ENCODE data around the gene IL17RE. TPM values are rescaled to one million over a fixed set of nuclear protein-coding genes. Genes with fewer than 3 reads are reported as not detected.

IL17RE gene
- total and polyA plus RNA-seq, 2 experiments from 2014 or later, result 1.1 to 3.4 TPM

DNA sequence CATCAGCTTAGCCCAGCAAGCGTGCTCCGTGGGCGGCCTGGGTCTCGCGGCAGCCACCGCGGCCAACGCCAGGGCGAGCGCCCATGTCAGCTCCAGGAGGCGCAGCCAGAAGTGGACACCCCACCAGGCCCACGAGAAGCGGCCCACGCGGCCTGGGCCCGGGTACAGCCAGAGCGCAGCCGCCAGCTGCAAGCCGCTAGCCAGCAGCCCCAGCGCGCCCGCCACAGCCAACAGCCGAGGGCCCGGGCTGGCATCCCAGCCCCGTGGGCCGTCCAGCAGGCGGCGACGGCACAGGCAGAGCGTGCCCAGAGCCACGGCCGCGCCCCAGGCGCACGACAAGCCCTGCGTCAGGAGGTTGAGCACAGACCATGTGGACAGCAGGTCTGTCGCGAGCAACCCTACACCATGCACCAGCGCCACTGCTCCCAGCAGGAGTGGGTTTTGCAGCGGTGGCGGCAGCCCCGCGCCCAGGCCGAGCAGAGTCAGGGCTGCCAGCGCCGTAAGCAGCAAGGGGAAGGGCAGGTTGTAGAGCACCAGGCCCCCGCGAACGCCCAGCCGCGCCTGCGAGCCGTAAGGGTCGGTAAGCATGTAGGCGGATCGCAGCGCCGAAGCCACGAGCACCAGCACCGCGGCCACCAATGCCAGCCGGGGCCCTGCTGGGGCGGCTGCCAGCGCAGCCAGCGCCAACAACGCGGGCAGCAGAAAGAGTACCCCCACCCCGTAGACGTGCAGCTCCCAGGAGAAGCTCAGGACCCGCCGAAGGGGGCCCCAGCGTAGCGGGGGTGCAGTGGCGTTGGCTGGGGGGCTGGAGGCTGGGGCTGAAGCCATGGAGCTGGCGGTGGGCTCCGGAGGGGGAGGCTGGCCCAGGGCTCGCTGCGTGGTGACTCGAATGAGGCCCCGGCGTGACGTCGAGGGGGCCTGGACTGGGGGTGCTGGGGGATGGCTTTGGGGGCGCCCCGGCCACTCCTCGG, 44.7 kb downstream of the IL17RE start:
- no peaks in the 10 kb centered on the region for H3K79me2 ChIP-seq (replicated peaks; ENCODE audit: insufficient read depth)
- no peak overlapping the region for H3K27ac ChIP-seq (ENCODE audit: low read depth)
- Mint-ChIP-seq H3K4me1 (peaks cover 9% of the 10 kb centered on the region; the same call in 2 of the 3 replicates), H3K4me3 (peak overlapping the region; percentile 84), H3K9me3 (no peaks in the 10 kb centered on the region; the same call in 2 of the 3 replicates), H3K27ac (no peak overlapping the region), H3K27me3 (ENCODE audit: insufficient read depth, low read depth, poor library complexity) (peaks cover 19% of the 10 kb centered on the region), H3K36me3 (ENCODE audit: low read depth) (peaks cover 8% of the 10 kb centered on the region; the same call in 1 of the 3 replicates)
- H3F3A ChIP-seq (replicated peaks; ENCODE audit: low read depth), result no peaks in the 10 kb centered on the region; the same call in 1 of the 2 replicates
- peak; percentile 72 for ATAC-seq
- H3K9me2 ChIP-seq (ENCODE audit: insufficient read depth), result no peaks in the 10 kb centered on the region
- peak overlapping the region; percentile 66 for H3K4me3 ChIP-seq
- peak overlapping the region; percentile 81; the same call in 1 of the 2 replicates for H2AFZ ChIP-seq
- H3K36me3 ChIP-seq (ENCODE audit: insufficient read depth), result no peaks in the 10 kb centered on the region
- peak overlapping the region; percentile 91 for H3K4me2 ChIP-seq
- H3K4me1 ChIP-seq (ENCODE audit: insufficient read depth), result peaks cover 9% of the 10 kb centered on the region
- H4K20me1 ChIP-seq (replicated peaks; ENCODE audit: insufficient read depth), result no peaks in the 10 kb centered on the region
- peak; percentile 48; the same call in 1 of the 2 replicates for TF ChIP-seq POLR2AphosphoS5 (IDR thresholded peaks at IDR 0.05; ENCODE audit: low read depth)
- peak; percentile 61 for TF ChIP-seq CREB1 (CRISPR knock-in tag; IDR thresholded peaks at IDR 0.05; ENCODE audit: low read depth)
- TF ChIP-seq NANOG (IDR thresholded peaks at IDR 0.05; ENCODE audit: borderline replicate concordance), result no peak
- TF ChIP-seq, protein P1, sequence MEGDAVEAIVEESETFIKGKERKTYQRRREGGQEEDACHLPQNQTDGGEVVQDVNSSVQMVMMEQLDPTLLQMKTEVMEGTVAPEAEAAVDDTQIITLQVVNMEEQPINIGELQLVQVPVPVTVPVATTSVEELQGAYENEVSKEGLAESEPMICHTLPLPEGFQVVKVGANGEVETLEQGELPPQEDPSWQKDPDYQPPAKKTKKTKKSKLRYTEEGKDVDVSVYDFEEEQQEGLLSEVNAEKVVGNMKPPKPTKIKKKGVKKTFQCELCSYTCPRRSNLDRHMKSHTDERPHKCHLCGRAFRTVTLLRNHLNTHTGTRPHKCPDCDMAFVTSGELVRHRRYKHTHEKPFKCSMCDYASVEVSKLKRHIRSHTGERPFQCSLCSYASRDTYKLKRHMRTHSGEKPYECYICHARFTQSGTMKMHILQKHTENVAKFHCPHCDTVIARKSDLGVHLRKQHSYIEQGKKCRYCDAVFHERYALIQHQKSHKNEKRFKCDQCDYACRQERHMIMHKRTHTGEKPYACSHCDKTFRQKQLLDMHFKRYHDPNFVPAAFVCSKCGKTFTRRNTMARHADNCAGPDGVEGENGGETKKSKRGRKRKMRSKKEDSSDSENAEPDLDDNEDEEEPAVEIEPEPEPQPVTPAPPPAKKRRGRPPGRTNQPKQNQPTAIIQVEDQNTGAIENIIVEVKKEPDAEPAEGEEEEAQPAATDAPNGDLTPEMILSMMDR (conservative IDR thresholded peaks at IDR 0.05; ENCODE audit: low read depth in 2 of 2), result peak; percentile 36 to 68
- DNase-seq (ENCODE audit: low spot score), result peak; percentile 81
- no peaks in the 10 kb centered on the region; the same call in 1 of the 2 replicates for H3K27me3 ChIP-seq (ENCODE audit: insufficient read depth)

DNA sequence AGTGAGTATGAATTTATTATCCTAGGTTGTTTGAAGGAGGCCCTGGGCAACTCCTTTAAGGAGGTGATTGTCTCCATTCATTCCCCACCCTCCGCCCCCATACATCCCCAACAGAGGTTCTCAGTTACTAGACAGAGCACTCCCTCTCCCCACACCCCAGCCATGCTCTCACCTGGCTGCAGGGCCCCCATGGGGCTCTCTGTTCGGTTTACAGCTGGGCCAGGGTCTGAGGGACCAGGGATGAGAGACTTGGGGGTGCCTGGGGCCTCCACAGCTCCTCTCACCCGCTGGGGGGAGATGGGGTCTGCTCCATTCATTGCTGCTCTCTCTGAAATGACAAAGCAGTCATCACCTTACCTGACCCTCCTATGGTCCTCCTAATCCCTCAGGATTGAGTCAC, 45.9 kb downstream of the IL17RE start:
- H4K20me1 ChIP-seq (replicated peaks; ENCODE audit: insufficient read depth), result no peaks in the 10 kb centered on the region; the same call in 1 of the 2 replicates
- H3K4me1 ChIP-seq (ENCODE audit: insufficient read depth), result peaks cover 9% of the 10 kb centered on the region
- TF ChIP-seq CREB1 (CRISPR knock-in tag; IDR thresholded peaks at IDR 0.05; ENCODE audit: low read depth), result no peak
- no peak for TF ChIP-seq JUNB (IDR thresholded peaks at IDR 0.05; ENCODE audit: unreplicated experiment)
- TF ChIP-seq POLR2AphosphoS5 (IDR thresholded peaks at IDR 0.05; ENCODE audit: low read depth), result no peak
- TF ChIP-seq, protein P2, sequence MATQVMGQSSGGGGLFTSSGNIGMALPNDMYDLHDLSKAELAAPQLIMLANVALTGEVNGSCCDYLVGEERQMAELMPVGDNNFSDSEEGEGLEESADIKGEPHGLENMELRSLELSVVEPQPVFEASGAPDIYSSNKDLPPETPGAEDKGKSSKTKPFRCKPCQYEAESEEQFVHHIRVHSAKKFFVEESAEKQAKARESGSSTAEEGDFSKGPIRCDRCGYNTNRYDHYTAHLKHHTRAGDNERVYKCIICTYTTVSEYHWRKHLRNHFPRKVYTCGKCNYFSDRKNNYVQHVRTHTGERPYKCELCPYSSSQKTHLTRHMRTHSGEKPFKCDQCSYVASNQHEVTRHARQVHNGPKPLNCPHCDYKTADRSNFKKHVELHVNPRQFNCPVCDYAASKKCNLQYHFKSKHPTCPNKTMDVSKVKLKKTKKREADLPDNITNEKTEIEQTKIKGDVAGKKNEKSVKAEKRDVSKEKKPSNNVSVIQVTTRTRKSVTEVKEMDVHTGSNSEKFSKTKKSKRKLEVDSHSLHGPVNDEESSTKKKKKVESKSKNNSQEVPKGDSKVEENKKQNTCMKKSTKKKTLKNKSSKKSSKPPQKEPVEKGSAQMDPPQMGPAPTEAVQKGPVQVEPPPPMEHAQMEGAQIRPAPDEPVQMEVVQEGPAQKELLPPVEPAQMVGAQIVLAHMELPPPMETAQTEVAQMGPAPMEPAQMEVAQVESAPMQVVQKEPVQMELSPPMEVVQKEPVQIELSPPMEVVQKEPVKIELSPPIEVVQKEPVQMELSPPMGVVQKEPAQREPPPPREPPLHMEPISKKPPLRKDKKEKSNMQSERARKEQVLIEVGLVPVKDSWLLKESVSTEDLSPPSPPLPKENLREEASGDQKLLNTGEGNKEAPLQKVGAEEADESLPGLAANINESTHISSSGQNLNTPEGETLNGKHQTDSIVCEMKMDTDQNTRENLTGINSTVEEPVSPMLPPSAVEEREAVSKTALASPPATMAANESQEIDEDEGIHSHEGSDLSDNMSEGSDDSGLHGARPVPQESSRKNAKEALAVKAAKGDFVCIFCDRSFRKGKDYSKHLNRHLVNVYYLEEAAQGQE (IDR thresholded peaks at IDR 0.05; ENCODE audit: unreplicated experiment), result no peak
- no peaks in the 10 kb centered on the region; the same call in 1 of the 2 replicates for H3F3A ChIP-seq (replicated peaks; ENCODE audit: low read depth)
- H2AFZ ChIP-seq, result no peak overlapping the region
- H3K79me2 ChIP-seq (replicated peaks; ENCODE audit: insufficient read depth), result no peaks in the 10 kb centered on the region
- H3K4me2 ChIP-seq, result no peak overlapping the region
- H3K27me3 Mint-ChIP-seq (ENCODE audit: insufficient read depth, low read depth, poor library complexity), result peaks cover 21% of the 10 kb centered on the region
- no peak overlapping the region for H3K4me3 ChIP-seq
- DNase-seq (ENCODE audit: low spot score) (no peak), ATAC-seq (no peak)
- H3K27ac ChIP-seq (ENCODE audit: low read depth), result no peak overlapping the region
- peaks cover 9% of the 10 kb centered on the region; the same call in 2 of the 3 replicates for H3K4me1 Mint-ChIP-seq
- H3K36me3 ChIP-seq (ENCODE audit: insufficient read depth), result no peaks in the 10 kb centered on the region
- H3K9me3 Mint-ChIP-seq, result no peaks in the 10 kb centered on the region; the same call in 2 of the 3 replicates
- H3K27ac Mint-ChIP-seq, result no peak overlapping the region
- H3K36me3 Mint-ChIP-seq (ENCODE audit: low read depth), result peaks cover 8% of the 10 kb centered on the region; the same call in 1 of the 3 replicates
- H3K27me3 ChIP-seq (ENCODE audit: insufficient read depth), result peaks cover 6% of the 10 kb centered on the region; the same call in 1 of the 2 replicates
- no peaks in the 10 kb centered on the region for H3K9me2 ChIP-seq (ENCODE audit: insufficient read depth)
- no peak overlapping the region for H3K4me3 Mint-ChIP-seq
